Vagina (tissue), 2 donors: ENCODE results near the gene CORO2B.

Experiments
- POLR2A ChIP-seq, 2 donors: fragments of 450-650 bp; IDR thresholded peaks; one replicate each; pipeline ENCODE4 v1.6.1; 2017; ENCODE audit warnings: antibody characterized with exemption in 2 of 2, mild to moderate bottlenecking in 2 of 2, moderate library complexity in 2 of 2
- TF ChIP-seq, protein P1 (sequence below), 3 experiments: fragments of 450-650 bp in 2 of 3; fragments of 200-600 bp in 1 of 3; sonication (generic) in 1 of 3; IDR thresholded peaks; one replicate each; pipeline ENCODE4 v1.5.1; 2017 to 2019; ENCODE audit warnings: antibody characterized with exemption in 3 of 3, mild to moderate bottlenecking in 2 of 3, moderate library complexity in 2 of 3

DNA sequence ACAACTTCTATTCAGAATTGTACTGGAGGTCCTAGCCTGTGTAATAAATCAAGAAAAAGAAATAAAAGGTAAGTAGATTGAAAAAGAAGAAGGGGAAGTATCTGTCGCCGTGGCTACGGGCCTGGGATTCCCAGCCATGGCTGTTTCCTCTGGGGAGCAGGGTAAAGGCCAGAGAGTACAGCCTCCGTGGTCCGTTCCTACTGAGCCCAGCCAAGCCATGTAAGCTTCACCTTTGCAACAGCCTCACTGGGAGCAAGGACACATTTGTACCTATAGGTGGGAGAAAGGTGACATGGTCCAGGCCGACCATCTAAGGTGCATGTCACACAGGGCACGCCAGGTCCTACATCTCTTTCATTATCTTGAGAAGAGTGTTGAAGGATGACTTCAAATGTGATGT is 170.6 kb downstream of the CORO2B start:
- TF ChIP-seq, protein P1, sequence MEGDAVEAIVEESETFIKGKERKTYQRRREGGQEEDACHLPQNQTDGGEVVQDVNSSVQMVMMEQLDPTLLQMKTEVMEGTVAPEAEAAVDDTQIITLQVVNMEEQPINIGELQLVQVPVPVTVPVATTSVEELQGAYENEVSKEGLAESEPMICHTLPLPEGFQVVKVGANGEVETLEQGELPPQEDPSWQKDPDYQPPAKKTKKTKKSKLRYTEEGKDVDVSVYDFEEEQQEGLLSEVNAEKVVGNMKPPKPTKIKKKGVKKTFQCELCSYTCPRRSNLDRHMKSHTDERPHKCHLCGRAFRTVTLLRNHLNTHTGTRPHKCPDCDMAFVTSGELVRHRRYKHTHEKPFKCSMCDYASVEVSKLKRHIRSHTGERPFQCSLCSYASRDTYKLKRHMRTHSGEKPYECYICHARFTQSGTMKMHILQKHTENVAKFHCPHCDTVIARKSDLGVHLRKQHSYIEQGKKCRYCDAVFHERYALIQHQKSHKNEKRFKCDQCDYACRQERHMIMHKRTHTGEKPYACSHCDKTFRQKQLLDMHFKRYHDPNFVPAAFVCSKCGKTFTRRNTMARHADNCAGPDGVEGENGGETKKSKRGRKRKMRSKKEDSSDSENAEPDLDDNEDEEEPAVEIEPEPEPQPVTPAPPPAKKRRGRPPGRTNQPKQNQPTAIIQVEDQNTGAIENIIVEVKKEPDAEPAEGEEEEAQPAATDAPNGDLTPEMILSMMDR (IDR thresholded peaks at IDR 0.05): no peak
- TF ChIP-seq POLR2A (IDR thresholded peaks at IDR 0.05): no peak
